Measurements from ENCODE around the gene THBS2.

The THBS2 gene

GRCh38 chr6:169172946-169173345 is 80.7 kb downstream of the THBS2 start:
- no peak for TF ChIP-seq CTCF (IDR thresholded peaks at IDR 0.05; ENCODE audit: insufficient read depth, low read length, missing control alignments)
- ChIA-PET POLR2A (no interaction called here), CTCF (interaction anchor here (1.1 kb wide), 1 partner anchor 77 kb away, joined by 3 read pairs; no protein-coding TSS in a partner anchor)
- no peak for DNase-seq (ENCODE audit: low read depth, low spot score)
- H3K4me3 ChIP-seq (ENCODE audit: low read depth, low read length) = no peak overlapping the region

- POLR2A ChIA-PET = no interaction called here
- no peak for TF ChIP-seq CTCF (IDR thresholded peaks at IDR 0.05; ENCODE audit: insufficient read depth, low read length, missing control alignments)
- DNase-seq (ENCODE audit: low read depth, low spot score) = no peak
- CTCF ChIA-PET = interaction anchor here (1.1 kb wide), 1 partner anchor 78 kb away, joined by 3 read pairs; no protein-coding TSS in a partner anchor
- no peak overlapping the region for H3K4me3 ChIP-seq (ENCODE audit: low read depth, low read length)
Measured at GRCh38 chr6:169172456-169172855, 81.2 kb downstream of the THBS2 start.

- ChIA-PET POLR2A (no interaction called here), CTCF (no interaction called here)
- TF ChIP-seq CTCF (IDR thresholded peaks at IDR 0.05; ENCODE audit: insufficient read depth, low read length, missing control alignments) = no peak
- no peak overlapping the region for H3K4me3 ChIP-seq (ENCODE audit: low read depth, low read length)
- DNase-seq (ENCODE audit: low read depth, low spot score) = no peak
Measured at GRCh38 chr6:169171951-169172350, 81.7 kb downstream of the THBS2 start.

GRCh38 chr6:169171016-169171415 is 82.6 kb downstream of the THBS2 start:
- ChIA-PET POLR2A (no interaction called here), CTCF (no interaction called here)
- no peak for TF ChIP-seq CTCF (IDR thresholded peaks at IDR 0.05; ENCODE audit: insufficient read depth, low read length, missing control alignments)
- DNase-seq (ENCODE audit: low read depth, low spot score) = no peak
- no peak overlapping the region for H3K4me3 ChIP-seq (ENCODE audit: low read depth, low read length)

GRCh38 chr6:169170583-169170955 is 83.1 kb downstream of the THBS2 start:
- ChIA-PET POLR2A (no interaction called here), CTCF (no interaction called here)
- no peak for TF ChIP-seq CTCF (IDR thresholded peaks at IDR 0.05; ENCODE audit: insufficient read depth, low read length, missing control alignments)
- no peak overlapping the region for H3K4me3 ChIP-seq (ENCODE audit: low read depth, low read length)
- DNase-seq (ENCODE audit: low read depth, low spot score) = no peak

- H3K4me3 ChIP-seq (ENCODE audit: low read depth, low read length) = no peak overlapping the region
- DNase-seq (ENCODE audit: low read depth, low spot score) = no peak
- POLR2A ChIA-PET = no interaction called here
- CTCF ChIA-PET = no interaction called here
- TF ChIP-seq CTCF (IDR thresholded peaks at IDR 0.05; ENCODE audit: insufficient read depth, low read length, missing control alignments) = no peak
Measured at GRCh38 chr6:169169941-169170582, 83.6 kb downstream of the THBS2 start.

All from AG04449 (cell line).